ENCODE results near the gene CPNE9. TPM values are rescaled to one million over a fixed set of nuclear protein-coding genes. Genes with fewer than 3 reads are reported as not detected.

CPNE9 gene
- total RNA-seq, 4 donors from 2014 or later: not detected

DNA sequence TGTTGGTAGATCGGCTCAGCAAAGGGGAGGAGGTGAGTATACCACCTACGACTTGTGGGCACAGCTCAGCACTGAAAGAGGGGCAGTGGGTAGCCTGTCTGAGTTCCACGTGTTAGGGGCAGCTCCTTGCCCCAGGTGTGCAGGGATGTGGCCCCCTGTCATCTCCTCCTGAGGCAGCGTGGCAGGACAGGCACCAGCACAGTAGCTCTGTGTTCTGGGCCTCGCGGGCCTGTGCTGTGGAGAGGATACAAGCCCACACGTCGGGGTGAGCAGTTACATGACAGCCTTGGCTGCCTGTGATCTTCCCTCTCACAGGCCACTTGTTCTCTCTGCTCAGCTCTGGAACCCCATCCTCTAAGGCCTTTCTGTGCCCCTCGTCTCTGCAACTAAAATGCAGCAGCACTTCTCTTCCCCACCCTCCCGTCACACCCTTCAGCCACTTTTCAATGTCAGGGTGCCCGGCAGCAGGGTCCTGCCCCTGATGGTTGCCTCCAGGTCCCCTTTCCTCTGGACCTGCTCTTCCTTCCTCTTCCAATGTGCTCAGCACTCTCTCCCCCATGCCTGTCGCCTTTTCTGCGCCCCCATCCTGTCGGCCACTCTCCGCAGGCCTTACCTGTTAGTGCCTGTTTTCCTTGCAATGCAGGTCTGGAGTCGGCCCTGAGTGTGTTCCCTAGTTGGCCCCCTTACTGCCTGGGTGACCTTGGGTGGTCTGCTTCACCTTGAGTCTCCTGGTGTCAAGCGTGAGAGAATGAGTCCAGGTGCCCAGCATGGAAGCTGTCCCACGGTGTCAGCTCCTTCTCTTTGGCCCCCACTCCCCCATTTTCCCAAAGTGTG is 18.2 kb upstream of the CPNE9 start:
- DNase-seq (no peak), ATAC-seq (no peak)
- no peak overlapping the region for H3K4me3 ChIP-seq
- peaks cover 7 to 100% of the 10 kb centered on the region in 2 donors for H3K36me3 ChIP-seq
- intact Hi-C loops (cut with DNase I; ENCODE audit: low total_unique reads) (no loop called here), in situ Hi-C loops (cut with MboI; ENCODE audit: low sequenced_read_pairs in 4 of 4) (no loop called here)
- no peak overlapping the region for H3K27ac ChIP-seq
- no peaks in the 10 kb centered on the region for H3K9me3 ChIP-seq
- no peaks in the 10 kb centered on the region for H3K27me3 ChIP-seq
- no peak for TF ChIP-seq CTCF (IDR thresholded peaks at IDR 0.05 in 4 of 5, conservative IDR thresholded peaks at IDR 0.05 in 1 of 5)
- no peak for TF ChIP-seq POLR2A (IDR thresholded peaks at IDR 0.05)
- H3K4me1 ChIP-seq: no peaks in the 10 kb centered on the region

DNA sequence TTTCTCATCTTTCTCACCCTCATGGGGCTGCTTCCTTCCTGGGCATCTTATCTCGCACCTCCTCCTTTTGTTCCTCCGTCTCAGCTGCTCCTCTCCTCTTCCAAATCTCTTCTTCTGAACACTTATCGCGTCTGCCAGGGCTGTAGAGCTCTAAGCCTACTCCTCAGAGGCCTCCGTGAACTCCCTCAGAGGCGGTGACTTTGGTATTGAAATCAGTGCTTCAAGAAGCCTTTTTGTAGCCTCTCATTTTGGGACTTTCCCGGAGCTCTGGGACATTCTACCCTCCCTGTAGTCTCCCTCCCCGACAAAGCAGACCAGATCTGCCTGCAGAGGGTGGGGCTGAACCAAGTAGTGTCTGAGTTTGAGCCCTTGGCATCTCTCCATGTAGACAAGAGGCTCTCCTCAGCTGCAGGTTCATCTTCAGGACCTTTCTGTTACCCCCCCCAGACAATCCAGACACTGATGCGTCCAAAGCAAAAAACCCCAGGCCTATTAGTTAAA is 17.5 kb upstream of the CPNE9 start:
- intact Hi-C loops (cut with DNase I; ENCODE audit: low total_unique reads): no loop called here

DNA sequence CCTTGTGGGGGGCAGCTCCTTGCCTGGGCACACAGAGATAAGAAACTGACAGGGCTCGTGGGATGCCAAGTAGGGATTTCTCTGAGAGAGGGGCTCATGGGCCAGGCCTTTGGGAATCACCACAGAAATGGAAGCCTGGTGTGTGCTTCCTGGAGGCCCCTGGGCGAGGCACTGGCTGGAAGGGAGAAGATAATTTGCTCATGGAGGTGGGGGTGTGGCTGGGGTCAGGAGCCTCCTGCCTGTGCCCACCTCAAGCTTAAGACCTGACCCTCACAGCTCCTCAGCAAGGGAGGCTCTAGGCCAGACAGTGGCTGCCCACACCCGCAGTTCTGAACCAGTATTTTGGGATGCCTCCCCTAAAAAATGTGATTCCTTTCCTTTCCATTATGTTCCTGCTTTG is 16.9 kb upstream of the CPNE9 start:
- Histone ChIP-seq H3K36me3 (peaks cover 7 to 100% of the 10 kb centered on the region in 2 donors), H3K27ac (no peak overlapping the region), H3K4me3 (no peak overlapping the region), H3K27me3 (no peaks in the 10 kb centered on the region), H3K4me1 (no peaks in the 10 kb centered on the region), H3K9me3 (no peaks in the 10 kb centered on the region)
- TF ChIP-seq CTCF (IDR thresholded peaks at IDR 0.05 in 4 of 5, conservative IDR thresholded peaks at IDR 0.05 in 1 of 5): no peak
- TF ChIP-seq POLR2A (IDR thresholded peaks at IDR 0.05): no peak
- DNase-seq: no peak
- intact Hi-C loops (cut with DNase I; ENCODE audit: low total_unique reads): no loop called here
- in situ Hi-C loops (cut with MboI; ENCODE audit: low sequenced_read_pairs in 4 of 4): no loop called here
- ATAC-seq: no peak

More for the DNA sequence above, 17.5 kb upstream of the CPNE9 start:
- TF ChIP-seq POLR2A (IDR thresholded peaks at IDR 0.05): no peak
- no peak for TF ChIP-seq CTCF (IDR thresholded peaks at IDR 0.05 in 4 of 5, conservative IDR thresholded peaks at IDR 0.05 in 1 of 5)
- H3K4me1 ChIP-seq: no peaks in the 10 kb centered on the region
- in situ Hi-C loops (cut with MboI; ENCODE audit: low sequenced_read_pairs in 4 of 4): no loop called here
- H3K36me3 ChIP-seq: peaks cover 7 to 100% of the 10 kb centered on the region in 2 donors
- no peak overlapping the region for H3K27ac ChIP-seq
- no peak for DNase-seq
- H3K4me3 ChIP-seq: no peak overlapping the region
- H3K9me3 ChIP-seq: no peaks in the 10 kb centered on the region
- no peak for ATAC-seq
- H3K27me3 ChIP-seq: no peaks in the 10 kb centered on the region

- no peaks in the 10 kb centered on the region for H3K9me3 ChIP-seq
- H3K27me3 ChIP-seq: no peaks in the 10 kb centered on the region
- no peak for DNase-seq
- no peak for TF ChIP-seq POLR2A (IDR thresholded peaks at IDR 0.05)
- TF ChIP-seq CTCF (IDR thresholded peaks at IDR 0.05 in 4 of 5, conservative IDR thresholded peaks at IDR 0.05 in 1 of 5): no peak
- H3K27ac ChIP-seq: no peak overlapping the region
- no peak overlapping the region for H3K4me3 ChIP-seq
- peaks cover 7 to 98% of the 10 kb centered on the region in 2 donors for H3K36me3 ChIP-seq
- ATAC-seq: no peak
- in situ Hi-C loops (cut with MboI; ENCODE audit: low sequenced_read_pairs in 4 of 4): no loop called here
- intact Hi-C loops (cut with DNase I; ENCODE audit: low total_unique reads): no loop called here
- H3K4me1 ChIP-seq: no peaks in the 10 kb centered on the region
Measured at GRCh38 chr3:9687514-9687913, 16.1 kb upstream of the CPNE9 start.
